NCI-H1436 (cell line): ENCODE data around the gene HCN1.
"Not testable (repeated sequence)": the region's sequence is repeated elsewhere in the genome, so short reads cannot be mapped to it uniquely, and the experiment has no call there.

Experiments
- DNase-seq: peaks from one replicate; lab custom pipeline; 2025; lab: John Stamatoyannopoulos, UW

HCN1 gene

DNA sequence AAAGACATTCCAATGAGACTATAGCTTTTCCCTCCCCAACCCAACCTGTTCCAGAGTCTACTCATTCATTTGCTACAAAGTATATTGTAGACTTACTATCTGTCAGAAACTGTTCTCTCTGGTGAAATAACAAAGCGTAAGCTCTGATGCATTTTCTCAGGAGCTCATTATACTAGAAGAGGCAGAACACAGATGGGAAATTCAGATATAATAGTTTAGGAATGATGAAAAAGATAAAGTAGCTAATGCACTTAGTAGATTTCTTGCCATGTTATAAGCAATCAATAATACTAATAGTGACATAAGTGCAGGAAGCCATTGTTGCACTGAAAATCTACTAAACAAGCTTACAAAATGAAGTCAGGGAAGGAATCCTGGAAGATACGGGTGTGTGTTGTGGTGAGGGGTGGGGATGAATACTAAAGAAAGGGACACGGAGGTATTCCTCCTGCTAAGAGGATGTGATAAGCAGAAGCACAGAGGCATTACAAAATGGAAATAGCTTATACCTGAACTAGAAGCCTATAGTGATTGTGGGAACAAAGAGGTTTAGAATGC lies 78.2 kb downstream of the HCN1 start:
- DNase-seq = no peak

DNA sequence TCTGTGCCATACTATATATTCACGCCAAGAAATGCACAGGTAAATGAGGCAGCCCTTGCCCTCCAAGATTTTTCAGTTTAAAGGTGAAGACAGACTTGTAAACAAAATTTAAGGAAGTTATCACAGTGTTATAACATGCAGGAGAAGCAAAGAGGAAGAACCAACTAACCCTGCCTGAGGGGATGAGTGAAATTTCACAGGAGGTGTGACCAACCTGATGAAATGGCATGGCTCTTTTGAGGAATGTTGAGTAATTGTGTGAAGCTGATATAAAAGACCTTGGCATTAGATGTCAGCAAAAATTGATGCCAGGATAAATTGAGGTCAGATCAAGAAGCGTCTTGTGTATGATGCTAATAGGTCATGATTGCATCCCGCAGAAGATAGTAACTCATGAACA lies 86.5 kb downstream of the HCN1 start:
- no peak for DNase-seq

DNA sequence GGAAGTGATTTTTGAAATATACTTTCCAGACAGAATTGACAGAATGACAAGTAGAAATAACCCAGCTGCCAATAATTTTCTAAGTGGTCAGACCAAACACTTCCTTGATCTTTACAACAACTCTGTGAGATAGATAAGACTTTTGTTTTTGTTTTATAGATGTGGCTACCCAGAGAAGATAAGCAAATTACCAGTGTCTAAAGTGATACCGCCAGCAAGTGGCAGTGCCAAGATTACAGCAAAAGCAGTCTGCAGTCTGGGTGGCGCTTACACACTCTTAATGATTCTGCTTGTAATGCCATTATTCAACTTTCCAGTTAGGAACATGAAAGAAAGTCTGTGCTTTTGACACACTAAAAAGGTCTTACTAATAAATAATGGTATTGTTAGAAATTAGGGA lies 92.1 kb downstream of the HCN1 start:
- no peak for DNase-seq

DNA sequence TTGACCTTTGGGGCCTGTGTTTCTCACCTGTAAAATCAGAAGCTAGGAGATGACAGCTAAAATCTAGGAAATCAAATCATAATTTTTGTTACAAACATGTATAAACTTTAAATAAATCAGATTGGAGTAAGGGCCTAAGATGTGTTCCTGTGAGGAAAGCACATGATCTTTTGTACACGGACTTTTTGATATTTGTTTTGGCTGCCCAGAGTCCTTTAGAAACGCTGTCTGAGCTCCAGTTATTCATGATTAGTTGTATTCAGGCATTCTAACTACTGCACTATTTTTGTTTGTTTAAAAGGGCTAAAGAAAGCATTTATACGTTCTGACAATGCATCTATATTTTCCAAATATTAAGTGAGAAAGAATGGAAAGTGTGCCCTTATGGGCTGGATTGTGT lies 94.8 kb downstream of the HCN1 start:
- DNase-seq = no peak

DNA sequence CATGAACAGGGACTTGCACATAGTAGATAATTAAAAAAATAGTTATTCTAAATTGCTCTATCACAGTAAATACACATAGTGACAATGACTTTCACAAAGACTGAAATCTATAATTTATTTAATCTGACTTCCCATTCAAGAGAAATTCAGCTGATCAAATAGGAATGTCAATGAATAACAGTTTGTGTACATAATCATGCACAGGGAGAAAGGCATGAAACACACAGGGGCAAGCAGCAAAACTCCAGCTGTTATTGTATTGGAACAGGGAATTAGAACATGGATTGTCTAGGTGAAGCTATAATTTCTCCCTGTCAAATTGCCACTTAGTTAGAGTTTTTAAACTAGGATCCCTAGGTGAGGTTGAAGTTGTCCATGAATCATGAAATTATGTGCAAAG lies 99.9 kb downstream of the HCN1 start:
- no peak for DNase-seq

DNA sequence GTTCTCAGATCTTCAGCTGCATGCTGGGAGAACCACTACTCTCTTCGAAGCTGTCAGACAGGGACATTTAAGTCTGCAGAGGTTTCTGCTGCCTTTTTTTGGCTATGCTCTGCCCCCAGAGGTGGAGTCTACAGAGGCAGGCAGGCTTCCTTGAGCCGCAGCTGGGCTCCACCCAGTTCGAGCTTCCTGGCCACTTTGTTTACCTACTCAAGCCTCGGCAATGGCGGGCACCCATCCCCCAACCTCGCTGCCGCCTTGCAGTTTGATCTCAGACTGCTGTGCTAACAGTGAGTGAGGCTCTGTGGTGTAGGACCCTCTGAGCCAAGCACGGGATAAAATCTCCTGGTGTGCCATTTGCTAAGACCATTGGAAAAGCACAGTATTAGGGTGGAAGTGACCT lies 110.2 kb downstream of the HCN1 start:
- not testable (repeated sequence) for DNase-seq

DNA sequence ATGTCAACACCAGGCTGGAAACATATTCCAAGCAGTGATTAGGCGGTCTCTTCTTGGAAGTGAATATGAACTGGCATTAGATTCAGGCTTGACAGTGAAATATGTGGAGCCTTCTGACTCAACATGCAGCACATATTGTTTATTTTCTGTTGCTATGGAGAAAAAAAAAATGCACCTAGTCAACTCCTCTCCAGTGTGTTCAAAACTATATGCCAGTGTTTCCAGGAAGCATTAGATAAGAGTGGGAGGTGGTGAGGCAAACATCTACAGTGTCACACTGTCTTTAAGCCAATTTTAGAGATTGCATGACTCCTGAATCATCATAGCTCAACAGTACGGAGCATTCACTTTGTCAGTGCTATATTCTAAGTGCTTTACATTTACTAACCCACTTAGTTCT lies 117.9 kb downstream of the HCN1 start:
- no peak for DNase-seq

DNA sequence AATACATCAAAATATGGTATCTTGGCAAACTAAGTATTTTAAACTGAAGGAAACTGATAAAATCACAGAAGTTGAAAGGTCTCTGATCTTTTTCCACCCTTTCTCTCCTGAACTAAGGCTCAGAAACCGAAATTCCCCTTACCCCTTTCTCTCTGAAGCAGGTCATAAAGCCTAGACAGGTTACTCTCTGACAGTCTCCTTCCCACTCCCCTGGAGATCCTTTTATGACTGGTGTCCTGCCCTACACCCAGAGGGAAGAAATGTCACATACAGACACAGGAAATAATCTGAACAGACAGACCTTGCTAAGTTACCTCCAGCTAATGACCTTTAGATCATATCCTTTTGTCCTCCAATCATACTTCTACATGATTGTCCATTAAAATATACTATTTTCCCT lies 127.4 kb downstream of the HCN1 start:
- DNase-seq = no peak

DNA sequence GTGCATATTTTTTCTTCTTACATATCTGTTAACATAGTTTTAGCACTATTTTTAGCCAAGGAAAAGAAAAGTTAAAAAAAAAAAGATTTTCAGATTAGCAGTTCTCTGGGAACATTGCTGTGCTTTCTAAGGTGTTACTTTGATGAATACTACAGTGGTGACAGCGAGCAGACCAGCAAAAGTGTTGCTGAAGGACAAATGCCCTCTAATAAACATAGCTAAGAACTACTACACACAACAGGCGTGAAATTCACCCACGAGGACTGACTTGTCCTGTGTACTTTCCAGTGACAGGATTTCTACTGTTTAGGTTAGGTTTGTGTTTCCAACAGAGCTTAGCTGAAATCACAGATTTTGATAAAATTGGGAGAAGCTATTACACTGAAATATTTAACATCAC lies 153.8 kb downstream of the HCN1 start:
- DNase-seq = no peak

DNA sequence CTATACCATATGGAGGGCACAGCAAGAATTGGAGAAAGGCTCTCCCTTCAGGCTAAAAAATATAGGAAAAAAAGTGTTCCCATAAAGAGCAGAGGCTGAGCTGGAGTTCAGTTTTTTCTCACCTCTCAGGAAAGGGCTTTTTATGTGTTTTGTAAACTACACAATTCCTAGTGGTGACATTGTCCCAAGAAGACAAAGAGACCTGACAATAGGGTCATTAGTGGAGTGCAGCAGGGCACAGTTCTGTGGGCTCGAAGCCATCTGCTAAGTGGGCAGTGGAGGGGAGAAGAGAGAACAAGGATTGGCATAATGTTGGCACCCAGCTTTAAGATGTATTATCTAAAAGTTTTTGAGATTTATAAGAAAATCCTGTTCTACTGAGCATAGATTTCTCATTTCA lies 162.5 kb downstream of the HCN1 start:
- no peak for DNase-seq

DNA sequence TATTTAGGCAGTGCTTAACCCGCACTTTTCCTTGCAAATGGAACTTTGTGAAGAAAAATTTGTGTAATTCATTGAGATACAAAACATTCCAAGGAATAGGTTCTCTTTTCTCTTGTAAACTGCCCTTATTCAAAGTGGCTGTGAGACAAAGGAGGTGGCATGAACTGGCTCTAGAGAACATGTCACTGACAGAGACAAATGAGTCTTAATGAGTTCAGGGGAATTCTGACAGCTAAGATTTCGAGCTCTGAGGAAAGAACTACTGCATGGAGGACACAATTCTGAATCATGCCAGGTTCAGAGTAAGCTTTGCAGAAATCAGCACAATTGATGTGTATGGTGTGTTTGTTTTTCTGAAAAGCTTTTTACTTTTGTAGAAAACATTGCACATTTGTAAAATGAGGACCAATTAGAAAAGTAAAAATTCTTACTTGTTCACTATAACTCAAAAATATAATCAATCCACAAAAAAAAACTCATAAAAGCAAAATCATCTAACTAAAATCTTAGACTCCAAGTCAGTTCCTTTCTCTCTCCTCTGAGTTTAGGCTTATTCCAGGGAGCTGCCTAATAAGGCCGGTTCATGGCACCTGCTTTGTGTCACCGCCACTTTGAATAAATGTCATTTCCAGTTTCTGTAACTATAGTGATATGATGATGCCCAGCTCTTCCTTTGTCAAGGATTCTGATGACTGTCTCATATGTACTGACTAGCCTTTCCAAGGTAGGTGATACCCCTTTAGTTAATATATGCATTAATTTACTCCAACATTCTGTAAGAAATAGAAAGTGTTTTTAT lies 163.2 kb downstream of the HCN1 start:
- DNase-seq = no peak

DNA sequence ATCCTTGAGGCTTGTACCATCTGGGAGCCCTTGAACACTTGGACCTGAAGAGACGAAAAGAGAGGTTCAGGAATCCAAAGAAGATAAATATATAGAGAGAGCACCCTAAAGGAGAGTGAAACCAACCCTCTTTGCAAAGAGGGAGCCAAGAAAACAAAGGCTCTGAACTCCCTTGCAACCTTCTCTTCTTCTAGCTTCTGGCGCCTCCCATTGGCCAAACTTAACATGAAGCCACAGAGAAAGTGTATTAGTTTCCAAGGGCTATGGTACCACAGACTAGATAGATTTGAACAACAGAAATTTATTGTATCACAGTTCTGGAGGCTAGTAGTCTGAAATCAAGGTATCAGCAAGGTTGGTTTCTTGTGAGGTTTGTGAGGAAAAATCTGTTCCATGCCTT lies 175.1 kb downstream of the HCN1 start:
- no peak for DNase-seq

DNA sequence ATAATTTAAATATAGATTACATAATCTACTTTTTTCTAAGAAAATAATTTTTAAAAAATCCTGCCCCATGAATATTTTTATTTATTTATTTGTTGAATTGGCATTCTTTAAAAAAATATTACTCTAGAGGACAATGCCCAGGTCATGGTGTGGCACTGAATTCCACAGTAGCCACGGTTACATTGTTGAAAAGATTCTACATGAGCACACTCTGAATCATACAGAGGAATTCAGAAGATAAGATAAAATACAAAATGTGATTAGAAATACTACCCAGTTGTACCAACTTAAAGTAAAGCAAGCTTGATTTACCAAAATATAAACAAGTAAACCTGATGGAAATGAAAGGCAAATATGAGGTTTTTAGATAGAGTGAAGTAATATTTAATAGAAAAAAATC lies 183.7 kb downstream of the HCN1 start:
- DNase-seq = no peak

DNA sequence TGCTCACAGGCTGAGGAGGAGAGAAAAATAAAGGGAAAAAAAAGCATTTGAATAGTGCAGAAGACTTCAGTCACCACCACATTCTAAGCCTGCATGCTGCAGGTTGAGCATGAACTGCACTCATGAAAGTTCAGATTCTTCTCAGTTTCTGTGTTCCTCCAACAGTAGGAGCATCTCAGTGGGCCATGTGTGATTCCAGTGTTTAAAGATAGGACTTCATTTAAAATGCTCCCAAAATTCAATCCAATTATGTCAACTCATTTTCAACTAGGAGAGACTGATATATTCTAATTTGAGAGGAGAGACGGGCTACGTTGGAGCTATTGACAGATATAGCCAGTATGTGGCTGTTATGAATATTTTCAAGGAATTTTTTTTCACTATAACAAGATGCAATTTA lies 186.8 kb downstream of the HCN1 start:
- no peak for DNase-seq

DNA sequence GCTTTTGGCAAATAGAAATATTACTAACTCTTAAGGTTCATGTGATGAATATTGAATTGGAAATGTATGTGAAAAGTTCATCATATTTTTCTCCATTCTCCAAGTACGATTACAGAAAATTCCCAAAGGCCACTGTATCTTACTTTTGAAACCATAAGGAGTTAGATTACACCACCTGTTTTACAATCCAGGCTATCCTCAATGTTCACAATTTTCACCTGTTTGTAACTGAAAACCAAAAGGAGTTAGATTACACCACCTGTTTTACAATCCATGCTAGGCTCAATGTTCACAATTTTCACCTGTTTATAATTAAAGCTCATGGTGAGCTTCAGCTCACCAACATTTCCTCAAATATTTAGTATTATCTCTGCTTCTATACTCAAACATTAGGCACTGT lies 188.0 kb downstream of the HCN1 start:
- no peak for DNase-seq

DNA sequence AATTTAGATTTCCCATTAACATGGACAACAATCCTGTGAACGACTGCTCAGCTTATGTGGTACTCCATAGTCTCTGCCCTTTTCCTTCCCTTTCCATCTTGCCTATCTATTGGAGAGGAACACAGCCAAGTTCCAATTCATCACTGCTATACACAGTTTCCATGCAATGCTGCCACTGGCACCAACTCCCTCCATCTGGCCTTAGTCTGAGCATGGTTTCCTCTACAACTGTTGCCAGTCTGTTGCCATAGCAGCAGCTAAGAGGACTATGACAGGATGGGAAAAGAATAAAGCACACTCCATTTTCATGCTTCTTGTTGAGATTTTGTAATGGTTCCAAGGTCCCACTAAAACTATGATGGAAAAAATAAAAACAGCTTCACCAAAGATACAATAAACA lies 189.0 kb downstream of the HCN1 start:
- peak; percentile 20 for DNase-seq

DNA sequence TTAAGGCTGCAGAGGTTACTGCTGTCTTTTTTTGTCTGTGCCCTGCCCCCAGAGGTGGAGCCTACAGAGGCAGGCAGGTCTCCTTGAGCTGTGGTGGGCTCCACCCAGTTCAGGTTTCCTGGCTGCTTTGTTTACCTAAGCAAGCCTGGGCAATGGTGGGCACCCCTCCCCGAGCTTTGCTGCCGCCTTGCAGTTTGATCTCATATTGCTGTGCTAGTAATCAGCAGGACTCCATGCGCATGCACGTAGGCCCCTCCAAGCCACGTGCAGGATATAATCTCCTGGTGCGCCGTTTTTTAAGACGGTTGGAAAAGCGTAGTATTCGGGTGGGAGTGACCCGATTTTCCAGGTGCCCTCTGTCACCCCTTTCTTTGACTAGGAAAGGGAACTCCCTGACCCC lies 197.2 kb downstream of the HCN1 start:
- DNase-seq = not testable (repeated sequence)

DNA sequence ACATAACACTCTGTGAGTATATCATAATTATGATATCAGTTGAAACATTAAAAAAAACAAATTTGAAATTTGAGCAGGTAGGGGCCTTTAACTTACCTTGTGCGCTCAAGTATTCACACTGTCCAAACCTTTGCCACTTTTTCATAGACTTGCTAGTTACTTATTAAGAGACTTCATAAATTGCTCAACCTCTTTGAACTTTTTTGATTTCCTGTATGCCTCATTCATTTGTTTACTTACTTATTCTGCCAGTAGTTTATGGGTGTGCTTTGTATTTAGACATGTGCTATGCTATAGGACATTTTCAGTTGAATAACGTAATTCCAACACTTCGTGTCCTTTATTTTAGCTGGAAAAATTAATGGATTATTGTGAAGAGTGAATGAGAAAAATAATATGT lies 204.8 kb downstream of the HCN1 start:
- DNase-seq = no peak

DNA sequence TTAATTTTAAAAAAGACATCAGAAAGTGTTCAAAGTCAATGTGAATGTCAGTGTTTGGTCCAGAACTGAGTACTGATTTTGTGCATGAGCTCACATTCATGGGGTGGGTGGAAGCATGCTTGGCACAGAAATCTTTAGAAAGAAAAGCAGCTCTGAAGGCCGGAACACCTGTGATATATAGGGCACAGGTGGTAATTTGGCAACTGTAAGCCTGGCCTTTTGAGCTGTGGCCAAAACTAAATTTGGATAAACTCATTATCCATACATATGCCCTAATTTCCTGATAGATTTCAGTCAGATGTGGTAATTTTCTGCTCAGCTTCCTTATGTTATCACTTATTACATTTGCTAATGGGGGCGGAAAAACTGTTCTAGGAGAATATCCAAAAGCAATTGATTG lies 211.4 kb downstream of the HCN1 start:
- no peak for DNase-seq

DNA sequence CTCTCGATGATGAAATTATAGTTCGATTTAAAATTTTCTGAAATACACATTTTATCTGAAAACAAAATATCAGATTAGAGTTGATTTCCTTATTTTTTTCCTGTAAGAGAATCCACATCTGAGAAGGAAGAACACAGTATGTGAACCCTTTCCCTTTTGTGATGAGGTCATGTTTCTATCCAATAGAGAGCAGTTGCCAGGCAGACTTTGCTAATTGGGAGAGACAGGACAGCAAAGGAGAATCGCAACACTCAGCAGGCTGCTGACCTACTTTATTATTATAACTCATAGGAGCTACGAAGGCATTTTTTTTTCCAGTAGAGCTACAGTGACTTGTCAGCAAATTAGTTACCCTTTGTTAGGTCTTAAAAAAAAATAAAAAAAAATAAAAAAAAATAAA lies 242.1 kb downstream of the HCN1 start:
- DNase-seq = no peak

DNA sequence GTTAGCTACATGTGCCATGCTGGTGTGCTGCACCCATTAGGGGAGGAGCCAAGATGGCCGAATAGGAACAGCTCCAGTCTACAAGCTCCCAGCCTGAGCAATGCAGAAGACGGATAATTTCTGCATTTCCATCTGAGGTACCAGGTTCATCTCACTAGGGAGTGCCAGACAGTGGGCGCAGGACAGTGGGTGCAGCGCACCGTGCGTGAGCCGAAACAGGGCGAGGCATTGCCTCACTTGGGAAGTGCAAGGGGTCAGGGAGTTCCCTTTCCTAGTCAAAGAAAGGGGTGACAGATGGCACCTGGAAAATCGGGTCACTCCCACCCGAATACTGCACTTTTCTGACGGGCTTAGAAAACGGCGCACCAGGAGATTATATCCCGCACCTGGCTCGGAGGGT lies 251.3 kb downstream of the HCN1 start:
- not testable (repeated sequence) for DNase-seq

DNA sequence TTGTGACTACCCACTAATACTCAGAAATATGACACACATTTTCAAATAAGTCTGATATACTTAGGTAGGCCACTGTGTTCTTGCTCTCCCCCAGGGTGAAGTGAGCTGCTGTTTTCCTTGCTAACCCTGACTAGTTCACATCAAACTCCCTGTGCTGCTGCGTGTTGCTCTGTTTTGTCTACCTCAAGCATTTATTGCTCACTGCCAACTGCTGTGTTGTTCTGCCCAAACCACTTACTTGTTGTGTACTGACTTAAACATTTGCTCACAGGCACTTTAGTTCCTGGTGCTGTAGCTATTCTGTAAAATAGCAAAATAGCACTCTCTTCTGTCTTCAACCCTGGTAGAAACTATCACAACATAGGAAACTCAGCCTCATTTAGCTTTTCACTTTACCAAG lies 255.7 kb downstream of the HCN1 start:
- no peak for DNase-seq

DNA sequence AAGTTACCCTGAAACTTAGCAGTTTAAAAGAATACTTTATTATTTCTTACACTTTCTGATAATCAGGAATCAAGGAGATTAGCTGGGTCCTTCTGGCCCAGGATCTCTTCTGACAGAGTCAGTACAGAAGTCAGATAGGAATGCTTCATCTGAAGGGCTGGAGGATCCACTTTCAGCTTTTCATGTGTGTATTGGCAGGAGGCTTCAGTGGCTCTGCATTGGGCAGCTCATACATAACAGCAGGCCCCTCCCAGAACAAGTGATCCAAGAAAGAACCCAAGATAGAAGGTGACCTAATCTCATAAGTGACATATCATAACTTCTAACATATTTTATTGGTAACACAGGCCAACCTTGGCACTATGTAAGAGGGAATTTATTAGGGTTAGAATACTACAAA lies 258.4 kb downstream of the HCN1 start:
- DNase-seq = no peak

DNA sequence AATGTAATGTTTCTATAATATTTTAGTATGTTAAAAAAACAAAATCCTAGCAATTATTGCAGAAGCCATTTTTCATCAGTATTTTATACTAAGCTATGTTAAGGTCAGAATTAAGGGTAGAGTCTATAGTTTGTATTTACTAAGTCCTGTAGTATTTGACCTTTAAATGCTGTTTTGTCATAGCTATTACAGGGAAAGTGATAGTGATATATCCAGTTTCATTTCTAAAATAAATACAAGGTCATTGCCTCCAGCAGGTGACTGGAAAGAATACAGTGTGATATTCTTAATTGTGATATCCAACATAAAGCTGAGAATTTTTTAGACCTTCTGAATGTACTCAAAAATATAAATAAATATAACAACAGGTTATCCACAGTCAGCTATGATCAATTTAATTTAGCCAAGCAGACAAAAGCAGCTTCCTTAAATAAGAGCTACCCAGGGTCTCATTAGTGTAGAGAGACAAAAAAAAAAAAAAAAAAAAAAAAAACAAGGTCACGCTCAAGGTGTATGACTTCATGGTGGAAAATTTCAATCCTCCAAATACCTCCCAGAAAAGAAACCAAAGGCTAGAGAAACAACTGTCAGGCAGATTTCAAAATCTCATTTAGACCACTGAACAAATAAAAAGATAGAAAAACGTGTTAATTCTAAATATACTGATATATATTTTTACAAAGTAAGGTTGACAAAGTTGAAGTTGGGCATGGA lies 278.7 kb downstream of the HCN1 start:
- DNase-seq = no peak
